Stimulated activated memory B cell treated with anti-CD40 and anti-IgM and Interleukin-4, amounts not matched to agents 10 μg/mL and 1 μg/mL and 100 μg/mL, for 72 hours (primary cell): ENCODE results near the gene TNFRSF13B.
"Not testable (repeated sequence)": the region's sequence is repeated elsewhere in the genome, so short reads cannot be mapped to it uniquely, and the experiment has no call there.

Experiments used
- ATAC-seq: fragments of 150-1000 bp; cut with Tn5 transposase; 2 replicates; pipeline ENCODE4 v1.10.0; 2021
- H3K27ac Mint-ChIP-seq: one replicate; pipeline ENCODE4 v1.8.0; 2022; ENCODE audit warnings: mild to moderate bottlenecking, mixed read lengths
- H3K27me3 Mint-ChIP-seq: one replicate; pipeline ENCODE4 v1.8.0; 2022; ENCODE audit warnings: mixed read lengths
- H3K36me3 Mint-ChIP-seq: one replicate; pipeline ENCODE4 v1.8.0; 2022; ENCODE audit warnings: mixed read lengths
- H3K4me1 Mint-ChIP-seq: one replicate; pipeline ENCODE4 v1.8.0; 2022; ENCODE audit warnings: mixed read lengths
- H3K4me3 Mint-ChIP-seq: one replicate; pipeline ENCODE4 v1.8.0; 2022; ENCODE audit warnings: mild to moderate bottlenecking, moderate library complexity, mixed read lengths
- H3K9me3 Mint-ChIP-seq: one replicate; pipeline ENCODE4 v1.8.0; 2022; ENCODE audit warnings: mixed read lengths

TNFRSF13B gene

DNA sequence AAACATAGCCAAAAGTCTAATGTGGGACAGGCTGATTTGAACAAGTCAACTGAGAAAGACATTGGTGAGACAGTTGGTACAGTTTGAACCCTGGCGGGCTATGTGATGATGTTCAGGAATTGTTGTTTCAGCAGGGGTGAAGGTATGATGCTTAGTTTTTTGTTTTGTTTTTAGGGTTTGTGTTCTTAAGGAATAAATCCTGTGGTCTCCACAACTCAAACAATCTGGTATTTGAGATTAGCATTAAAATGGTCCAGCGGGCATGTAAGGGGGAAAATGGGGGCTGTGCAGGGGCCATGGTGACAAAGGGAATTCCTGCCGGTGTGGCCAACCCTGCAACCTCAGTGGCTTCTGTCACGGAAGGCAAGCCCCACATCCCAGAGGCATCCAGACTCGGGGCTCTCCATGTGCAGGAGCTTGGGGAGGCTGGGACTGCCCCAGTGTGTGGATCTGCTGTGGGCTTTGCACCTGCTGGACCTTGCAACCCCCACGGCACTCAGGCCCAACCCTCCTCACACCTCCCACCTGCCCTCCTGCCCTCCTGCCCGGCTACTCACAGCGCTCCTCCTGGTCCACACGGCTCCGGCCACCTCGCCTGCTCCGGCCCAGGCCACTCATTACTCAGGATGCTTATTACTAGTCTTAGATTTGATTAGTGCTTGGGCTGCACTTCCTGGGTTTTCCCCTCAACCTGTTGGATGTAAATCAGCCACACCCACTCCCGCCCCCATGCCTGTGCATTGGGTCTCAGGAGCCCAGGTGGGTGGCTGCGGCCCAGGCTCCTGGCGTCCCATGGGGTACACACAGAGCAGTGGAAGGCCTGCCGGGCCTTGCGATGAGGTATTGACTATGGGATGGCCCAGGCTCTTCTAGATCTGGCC, at the start of gene TNFRSF13B:
TNFRSF13B (minus strand) TSS at position 661 of the 881 bp plus-strand sequence; CDS start at position 618, 43 bp downstream.
- Mint-ChIP-seq H3K27me3 (no peaks in the 10 kb centered on the region), H3K27ac (peak within 1 kb of the TSS; percentile 98), H3K36me3 (peaks cover 16% of the 10 kb centered on the region), H3K4me3 (peak within 1 kb of the TSS; percentile 92), H3K9me3 (no peaks in the 10 kb centered on the region), H3K4me1 (peaks cover 87% of the 10 kb centered on the region)
- peak; percentile 78 for ATAC-seq

DNA sequence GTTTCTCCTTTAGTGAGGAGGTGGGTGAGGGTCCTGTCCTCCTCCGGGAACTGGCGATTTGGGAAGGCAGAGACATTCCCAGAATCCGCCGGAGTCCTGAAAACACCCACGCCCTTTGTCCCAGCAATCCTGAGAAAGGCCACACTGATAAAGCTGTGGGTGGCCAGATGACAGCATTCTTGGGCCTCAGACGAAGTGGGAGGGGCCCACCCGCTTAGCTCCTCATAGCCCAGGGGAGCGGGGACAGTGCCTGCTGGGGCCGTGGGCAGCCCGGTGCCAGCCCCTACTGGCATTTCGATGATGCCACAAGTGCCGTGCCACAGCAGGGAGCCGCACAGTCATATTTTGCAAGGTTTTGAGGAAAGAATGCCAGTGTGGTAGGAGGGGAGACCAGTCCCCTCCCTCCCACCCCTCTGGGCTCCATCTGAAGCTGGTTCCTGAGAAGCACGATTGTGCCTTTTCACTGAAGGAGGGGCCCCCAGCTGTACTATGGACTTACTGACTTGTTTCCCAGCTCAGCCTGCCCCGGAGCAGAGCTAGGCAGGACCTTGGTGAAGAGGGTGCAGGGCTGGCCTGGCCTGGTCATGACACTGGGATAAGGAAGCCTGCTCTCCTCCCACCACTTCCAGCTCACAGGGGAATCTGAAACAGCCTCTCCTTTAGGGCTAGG, 49.4 kb upstream of the TNFRSF13B start:
- ATAC-seq: no peak
- Mint-ChIP-seq H3K27me3 (no peaks in the 10 kb centered on the region), H3K9me3 (no peaks in the 10 kb centered on the region), H3K27ac (no peak overlapping the region), H3K4me3 (no peak overlapping the region), H3K4me1 (peaks cover 17% of the 10 kb centered on the region), H3K36me3 (no peaks in the 10 kb centered on the region)

DNA sequence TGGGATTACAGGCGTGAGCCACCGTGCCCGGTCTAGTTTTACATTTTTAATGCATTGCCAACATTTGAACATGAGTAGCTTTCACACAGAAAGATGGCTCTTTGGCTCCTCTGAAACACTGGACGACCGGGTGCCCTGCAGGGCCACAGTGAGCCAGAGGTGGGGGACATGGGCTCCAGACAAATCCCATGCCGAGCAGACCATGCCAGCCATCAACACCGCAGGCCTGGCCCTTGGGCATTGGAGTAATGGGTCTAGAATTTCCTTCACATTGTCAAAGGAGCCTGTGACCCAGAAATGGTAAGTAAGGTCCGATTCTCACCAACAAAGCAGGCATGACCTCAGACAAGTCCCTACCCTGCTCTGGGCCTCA, 48.9 kb upstream of the TNFRSF13B start:
- H3K4me3 Mint-ChIP-seq: no peak overlapping the region
- no peaks in the 10 kb centered on the region for H3K27me3 Mint-ChIP-seq
- no peak overlapping the region for H3K27ac Mint-ChIP-seq
- H3K4me1 Mint-ChIP-seq: peaks cover 23% of the 10 kb centered on the region
- H3K36me3 Mint-ChIP-seq: no peaks in the 10 kb centered on the region
- no peaks in the 10 kb centered on the region for H3K9me3 Mint-ChIP-seq
- ATAC-seq: no peak

DNA sequence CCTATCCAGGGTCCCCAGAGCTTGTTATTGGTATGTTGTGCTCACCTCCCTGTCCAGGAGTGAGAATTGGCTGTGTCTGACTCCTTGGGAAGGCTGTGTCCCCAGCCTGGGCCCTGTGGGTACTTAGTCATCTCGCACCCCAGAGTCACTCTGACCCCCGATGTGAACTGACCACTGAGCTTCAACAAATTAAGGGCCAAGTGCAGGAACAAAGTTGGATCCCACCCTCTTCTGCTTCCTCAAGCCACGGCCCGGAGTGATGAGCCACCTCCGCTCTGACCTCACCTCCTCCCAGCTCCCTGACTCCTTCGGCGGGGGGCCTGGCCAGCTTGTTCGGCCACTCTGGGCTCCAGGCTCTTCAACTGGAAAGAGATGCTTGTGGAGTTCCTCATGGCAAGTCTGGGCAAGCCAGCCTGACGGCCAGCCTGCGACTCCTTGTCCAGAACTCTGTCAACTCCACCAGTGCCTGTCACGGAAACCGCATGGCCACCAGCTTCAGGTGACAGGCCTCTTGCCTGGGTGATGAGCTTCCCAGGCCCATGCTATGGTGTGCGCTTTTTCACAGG, 48.1 kb upstream of the TNFRSF13B start:
- H3K27me3 Mint-ChIP-seq: no peaks in the 10 kb centered on the region
- H3K36me3 Mint-ChIP-seq: no peaks in the 10 kb centered on the region
- no peaks in the 10 kb centered on the region for H3K9me3 Mint-ChIP-seq
- peaks cover 27% of the 10 kb centered on the region for H3K4me1 Mint-ChIP-seq
- ATAC-seq: no peak
- no peak overlapping the region for H3K27ac Mint-ChIP-seq
- H3K4me3 Mint-ChIP-seq: no peak overlapping the region

DNA sequence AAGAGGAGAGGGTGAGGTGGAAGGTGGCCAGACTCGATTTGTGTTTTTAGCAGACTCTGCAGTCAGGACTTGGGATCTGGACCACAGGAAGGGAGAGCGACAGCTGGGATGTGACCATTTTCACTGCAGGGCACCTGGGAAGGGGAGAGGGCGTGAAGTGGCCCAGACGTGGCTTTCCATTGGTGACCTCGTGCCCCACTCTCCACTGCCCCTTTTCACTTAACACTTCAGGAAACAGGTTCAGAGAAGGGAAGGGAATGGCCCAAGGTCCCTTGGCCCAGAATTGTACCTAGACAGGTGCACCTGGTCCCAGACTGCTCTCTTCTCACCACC, 47.5 kb upstream of the TNFRSF13B start:
- Mint-ChIP-seq H3K4me1 (peaks cover 27% of the 10 kb centered on the region), H3K36me3 (no peaks in the 10 kb centered on the region), H3K27ac (no peak overlapping the region), H3K27me3 (no peaks in the 10 kb centered on the region), H3K4me3 (no peak overlapping the region), H3K9me3 (no peaks in the 10 kb centered on the region)
- no peak for ATAC-seq

DNA sequence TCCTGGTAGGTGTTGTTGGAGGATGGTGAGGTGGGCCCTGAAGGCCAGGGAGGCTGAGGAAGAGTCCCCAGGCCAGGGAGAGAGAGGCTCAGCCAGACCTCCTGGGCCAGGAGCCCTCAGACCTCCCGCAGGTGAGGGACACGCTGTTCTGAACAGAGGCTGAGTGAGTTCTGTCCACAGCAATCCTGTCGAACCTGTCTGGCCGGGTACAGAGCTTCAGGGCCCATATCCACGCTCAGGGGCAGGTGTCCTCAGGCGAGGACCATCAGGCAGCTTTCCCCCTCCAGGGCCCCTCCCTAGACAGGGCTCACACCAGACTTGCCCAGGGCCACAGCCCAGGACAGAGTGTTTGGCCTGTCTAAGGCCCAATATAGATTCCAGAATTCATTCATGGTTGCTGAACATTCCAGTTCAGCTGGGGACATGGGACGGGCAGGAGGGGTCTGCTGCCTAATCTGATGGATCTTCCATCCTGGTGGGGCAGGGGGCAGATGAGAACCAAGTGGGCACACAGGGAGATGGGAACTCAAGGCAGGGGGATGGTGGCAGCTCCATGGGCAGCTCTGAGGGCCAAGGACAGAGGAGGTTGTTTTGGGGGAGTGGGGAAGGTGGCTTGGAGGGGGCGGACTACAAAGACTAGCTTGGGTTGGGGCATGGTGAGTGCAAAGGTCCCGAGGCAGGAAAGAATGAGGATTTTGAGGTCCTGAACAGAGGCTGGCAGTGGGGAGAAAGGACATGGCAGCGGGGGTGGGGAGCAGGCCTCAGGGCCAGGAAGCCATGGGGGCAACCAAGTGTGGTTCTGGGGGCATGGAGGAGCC, 46.9 kb upstream of the TNFRSF13B start:
- Mint-ChIP-seq H3K4me1 (peaks cover 27% of the 10 kb centered on the region), H3K27me3 (no peaks in the 10 kb centered on the region), H3K27ac (no peak overlapping the region), H3K4me3 (no peak overlapping the region), H3K36me3 (no peaks in the 10 kb centered on the region), H3K9me3 (no peaks in the 10 kb centered on the region)
- no peak for ATAC-seq

DNA sequence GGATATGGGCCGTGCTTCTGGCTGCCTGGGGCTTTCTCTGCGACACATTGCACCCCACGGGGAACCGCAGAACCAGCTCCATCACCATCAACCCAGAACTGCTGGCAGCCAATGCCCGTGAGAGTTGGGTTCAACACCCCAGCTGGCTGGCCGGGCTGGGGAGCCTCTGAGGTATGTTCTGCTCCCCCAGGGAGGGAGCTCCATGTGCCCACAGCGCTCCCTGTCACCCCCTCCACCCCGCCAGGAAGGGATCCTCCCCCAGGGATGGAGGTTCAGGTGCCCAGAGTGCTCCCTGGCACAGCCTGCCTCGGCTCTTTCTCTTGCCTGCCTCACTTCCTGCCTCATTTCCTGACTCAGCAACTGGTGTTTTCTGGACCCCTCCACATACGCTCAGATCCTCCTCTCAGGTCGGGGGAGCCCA, 46.1 kb upstream of the TNFRSF13B start:
- no peaks in the 10 kb centered on the region for H3K27me3 Mint-ChIP-seq
- no peak for ATAC-seq
- no peak overlapping the region for H3K4me3 Mint-ChIP-seq
- no peaks in the 10 kb centered on the region for H3K36me3 Mint-ChIP-seq
- no peak overlapping the region for H3K27ac Mint-ChIP-seq
- H3K4me1 Mint-ChIP-seq: peaks cover 27% of the 10 kb centered on the region
- no peaks in the 10 kb centered on the region for H3K9me3 Mint-ChIP-seq

DNA sequence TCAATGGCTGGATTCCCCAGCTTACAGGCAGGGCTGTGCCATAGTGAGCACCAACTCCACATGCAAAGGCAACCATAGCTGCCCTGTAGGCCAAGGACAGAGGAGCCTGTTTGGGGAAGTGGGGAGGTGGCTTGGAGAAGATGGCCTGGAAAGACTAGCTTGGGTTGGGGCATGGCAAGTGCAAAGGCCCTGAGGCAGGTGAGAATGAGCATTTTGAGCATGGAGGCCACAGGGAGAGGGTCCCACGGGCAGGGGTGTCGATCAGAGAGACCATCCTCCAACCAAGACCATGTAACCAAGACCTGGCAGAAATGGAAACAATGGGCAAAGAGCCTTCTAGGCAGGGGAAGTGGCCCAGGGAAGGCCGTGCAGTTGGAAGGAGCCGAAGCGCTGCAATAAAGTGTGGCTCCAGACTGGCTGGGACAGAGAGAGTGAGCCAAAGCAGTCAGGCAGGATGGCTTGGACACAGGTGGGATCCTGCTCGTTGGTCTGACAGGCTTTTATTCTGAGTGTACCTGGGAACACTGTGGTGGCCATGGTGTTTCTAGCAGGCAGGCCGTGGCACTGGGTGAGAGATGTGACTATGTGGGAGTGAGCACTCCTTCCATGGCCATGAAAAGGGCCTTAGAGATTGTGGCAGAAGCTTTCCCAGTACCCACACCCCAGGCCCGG, 45.6 kb upstream of the TNFRSF13B start:
- Mint-ChIP-seq H3K4me3 (no peak overlapping the region), H3K27me3 (peaks cover 5% of the 10 kb centered on the region), H3K27ac (peak overlapping the region; percentile 8), H3K4me1 (peaks cover 27% of the 10 kb centered on the region), H3K9me3 (no peaks in the 10 kb centered on the region), H3K36me3 (no peaks in the 10 kb centered on the region)
- no peak for ATAC-seq

DNA sequence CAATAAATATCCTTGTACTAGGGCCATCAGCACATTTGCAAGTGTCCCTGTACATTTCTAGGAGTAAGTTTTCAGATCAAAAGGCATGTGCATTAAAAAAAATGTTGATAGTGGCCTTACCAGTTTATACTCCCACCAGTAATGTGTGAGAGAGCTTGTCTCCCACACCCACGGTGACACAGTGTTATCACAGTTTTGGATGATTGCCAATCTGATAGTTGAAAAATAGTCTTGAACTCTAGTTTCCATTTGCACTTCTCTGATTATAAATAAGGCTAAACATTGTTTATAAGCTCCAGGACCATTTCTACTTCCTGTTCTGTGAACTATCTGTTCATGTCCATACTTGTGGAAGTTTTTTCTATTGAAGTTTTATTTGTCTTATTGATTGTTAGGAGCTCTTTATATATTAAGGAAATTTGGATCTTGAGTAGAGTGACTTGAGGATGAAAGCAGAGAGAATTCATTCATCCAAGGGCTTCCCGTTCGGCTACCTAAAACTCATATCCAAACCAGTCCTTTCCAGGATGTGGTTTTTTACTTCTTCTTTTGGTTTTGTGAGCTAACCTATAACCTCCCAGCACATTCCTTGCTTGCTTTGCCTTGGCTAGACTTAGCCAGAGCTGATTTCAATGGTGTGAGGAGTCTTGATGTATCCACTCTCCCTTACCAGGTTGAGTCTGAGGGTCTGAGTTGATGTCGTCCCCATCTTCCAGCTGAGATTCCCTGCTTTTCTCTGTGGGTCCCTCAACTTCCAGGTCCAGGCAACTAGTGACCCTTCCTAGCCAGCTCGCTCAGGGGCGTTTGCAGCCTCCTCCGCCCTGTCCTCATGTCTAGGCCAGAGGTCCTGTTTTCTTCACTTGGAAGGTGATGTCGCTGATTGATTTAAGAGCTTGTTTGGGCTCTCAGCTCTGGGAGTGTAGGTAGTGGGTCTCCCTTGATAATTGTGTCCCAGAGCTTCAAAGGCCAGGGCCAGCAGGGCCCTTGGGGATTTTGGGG, 44.6 kb upstream of the TNFRSF13B start:
- peak; percentile 53 for ATAC-seq
- Mint-ChIP-seq H3K27ac (peak overlapping the region; percentile 8), H3K4me1 (peaks cover 27% of the 10 kb centered on the region)
- not testable (repeated sequence) for H3K36me3 Mint-ChIP-seq, H3K9me3 Mint-ChIP-seq, H3K4me3 Mint-ChIP-seq, H3K27me3 Mint-ChIP-seq

DNA sequence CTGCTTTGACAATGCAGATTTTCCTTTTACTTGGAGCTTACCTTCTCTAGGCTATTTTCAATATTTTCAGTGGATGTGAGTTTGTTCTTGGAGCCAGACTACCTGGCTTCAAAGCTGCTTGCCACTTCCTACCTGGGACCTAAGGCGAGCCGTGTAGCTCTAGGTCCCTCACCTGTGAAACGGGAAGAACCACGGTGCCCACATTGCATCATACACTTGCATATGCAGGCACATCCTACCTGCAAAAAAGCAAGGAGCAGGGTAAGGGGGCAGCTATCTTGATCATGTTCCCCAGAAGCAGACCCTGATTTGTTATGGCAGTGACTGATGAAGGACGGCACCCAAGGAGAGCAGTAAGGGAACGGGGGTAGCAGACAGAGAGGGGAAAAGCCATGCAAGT, 43.3 kb upstream of the TNFRSF13B start:
- Mint-ChIP-seq H3K36me3 (no peaks in the 10 kb centered on the region), H3K4me1 (peaks cover 27% of the 10 kb centered on the region), H3K4me3 (no peak overlapping the region), H3K27ac (no peak overlapping the region), H3K27me3 (peaks cover 7% of the 10 kb centered on the region), H3K9me3 (no peaks in the 10 kb centered on the region)
- ATAC-seq: no peak

DNA sequence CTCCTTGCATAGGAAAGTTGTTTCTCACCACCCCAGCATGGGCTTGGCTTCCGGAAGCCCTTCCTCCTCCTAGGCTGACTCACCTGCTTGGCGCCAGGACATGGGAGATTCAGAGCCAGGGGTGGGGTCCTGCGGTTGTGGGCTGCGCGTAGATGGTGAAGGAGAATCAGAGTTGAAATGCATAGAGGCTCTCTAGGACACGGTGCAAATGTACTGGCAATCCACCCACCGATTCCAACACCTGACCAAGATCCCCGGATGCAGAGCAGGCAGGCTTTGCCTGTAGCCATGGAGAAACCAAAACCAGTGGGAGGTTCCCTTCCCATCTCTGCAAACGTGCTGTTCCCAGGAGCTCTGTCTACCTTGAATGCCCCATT, 42.8 kb upstream of the TNFRSF13B start:
- H3K4me3 Mint-ChIP-seq, H3K36me3 Mint-ChIP-seq, ATAC-seq, H3K9me3 Mint-ChIP-seq, H3K27me3 Mint-ChIP-seq, H3K27ac Mint-ChIP-seq: not testable (repeated sequence)
- peaks cover 27% of the 10 kb centered on the region for H3K4me1 Mint-ChIP-seq

DNA sequence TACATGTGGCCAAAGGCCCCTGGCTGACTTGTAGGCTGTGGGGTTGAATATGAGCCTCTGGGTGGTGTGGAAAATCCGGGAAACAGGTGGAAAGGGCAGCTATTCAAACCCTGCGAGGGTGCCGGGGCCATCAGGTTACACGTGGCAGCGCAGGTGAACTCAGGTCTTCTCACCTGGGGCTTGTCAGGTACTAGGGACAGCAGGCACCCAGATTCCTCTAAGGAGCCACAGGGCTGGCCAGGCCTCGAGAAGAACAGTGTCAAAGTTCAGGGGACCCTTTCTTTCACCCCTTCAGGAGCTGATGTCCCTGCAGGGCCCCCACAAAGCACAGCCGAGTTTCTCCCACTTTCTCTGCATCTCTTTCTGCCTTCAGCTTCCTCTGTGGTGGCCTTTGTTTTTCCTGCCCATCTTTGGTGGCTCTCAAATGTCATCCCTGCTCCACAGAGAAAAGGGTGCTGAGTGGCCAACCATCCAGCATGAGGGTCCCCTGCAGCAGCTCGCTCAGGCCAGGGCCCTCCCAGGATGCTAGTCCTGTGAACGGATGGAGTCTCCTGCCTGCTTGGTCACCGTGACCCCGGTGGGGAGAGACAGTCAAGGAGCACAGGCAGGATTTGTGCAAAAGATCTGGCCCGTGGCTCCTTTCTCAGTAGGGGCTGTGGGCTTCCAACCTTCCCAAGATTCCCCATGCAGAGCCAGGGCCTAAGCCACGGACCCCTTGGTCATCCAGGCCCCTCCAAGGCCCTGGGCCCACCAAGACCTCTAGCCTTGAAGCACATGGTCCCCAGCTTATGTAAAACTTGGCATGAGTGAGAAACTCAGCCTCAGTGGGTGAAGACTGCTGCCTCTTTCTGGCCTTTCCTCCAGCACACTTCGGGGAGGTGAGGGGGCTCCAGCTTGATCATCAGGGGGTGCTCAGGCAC, 42.2 kb upstream of the TNFRSF13B start:
- H3K27me3 Mint-ChIP-seq, H3K4me3 Mint-ChIP-seq, ATAC-seq, H3K27ac Mint-ChIP-seq, H3K9me3 Mint-ChIP-seq, H3K36me3 Mint-ChIP-seq: not testable (repeated sequence)
- peaks cover 27% of the 10 kb centered on the region for H3K4me1 Mint-ChIP-seq
